ENCODE results near the gene ANGPTL2. TPM values are rescaled to one million over a fixed set of nuclear protein-coding genes. Genes with fewer than 3 reads are reported as not detected.
A peak's percentile ranks its signal among the peaks of the same experiment; 100 is the strongest.

ANGPTL2 gene
- total and polyA plus RNA-seq, 12 donors: 3.0 to 32.6 (median 11.4) TPM

- no peak for DNase-seq
- intact Hi-C loops (cut with DNase I): no loop called here
Measured at GRCh38 chr9:127066060-127066850, 56.2 kb downstream of the ANGPTL2 start.

GRCh38 chr9:127065592-127065991 is 56.8 kb downstream of the ANGPTL2 start:
- H3K9me3 ChIP-seq (replicated peaks in 1 of 3): no peaks in the 10 kb centered on the region
- H3K27me3 ChIP-seq: no peaks in the 10 kb centered on the region
- intact Hi-C loops (cut with DNase I): no loop called here
- no peak overlapping the region for H3K4me3 ChIP-seq
- WGBS, 4 donors: 77 to 83% (median 81%) methylated on average over 1 of the region's 1 CpG
- no peaks in the 10 kb centered on the region for H3K36me3 ChIP-seq (replicated peaks in 1 of 2)
- peak overlapping the region in 1 of 5 donors; percentile 40 for H3K27ac ChIP-seq
- H3K4me1 ChIP-seq (replicated peaks in 1 of 2): no peaks in the 10 kb centered on the region
- TF ChIP-seq CTCF (IDR thresholded peaks at IDR 0.05): no peak
- no peak for TF ChIP-seq POLR2A (IDR thresholded peaks at IDR 0.05)
- DNase-seq: no peak

More at GRCh38 chr9:127066060-127066850, 56.2 kb downstream of the ANGPTL2 start:
- no peaks in the 10 kb centered on the region for H3K27me3 ChIP-seq
- H3K36me3 ChIP-seq (replicated peaks in 1 of 2): no peaks in the 10 kb centered on the region
- TF ChIP-seq POLR2A (IDR thresholded peaks at IDR 0.05) (no peak), CTCF (IDR thresholded peaks at IDR 0.05) (no peak)
- H3K4me3 ChIP-seq: no peak overlapping the region
- H3K9me3 ChIP-seq (replicated peaks in 1 of 3): peaks cover 0 to 2% (median 0%) of the 10 kb centered on the region in 3 donors
- H3K27ac ChIP-seq: peak overlapping the region in 2 of 5 donors; percentile 40 to 73
- H3K4me1 ChIP-seq (replicated peaks in 1 of 2): no peaks in the 10 kb centered on the region
- WGBS, 4 donors: 85 to 97% (median 94%) methylated on average over 9 of the region's 9 CpGs

GRCh38 chr9:127064335-127064734 is 58.1 kb downstream of the ANGPTL2 start:
- no peaks in the 10 kb centered on the region for H3K36me3 ChIP-seq (replicated peaks in 1 of 2)
- intact Hi-C loops (cut with DNase I): no loop called here
- TF ChIP-seq POLR2A (IDR thresholded peaks at IDR 0.05) (no peak), CTCF (IDR thresholded peaks at IDR 0.05) (no peak)
- H3K9me3 ChIP-seq (replicated peaks in 1 of 3): no peaks in the 10 kb centered on the region
- no peak for DNase-seq
- no peak overlapping the region for H3K27ac ChIP-seq
- 81 to 92% (median 86%) methylated on average over 2 of the region's 2 CpGs for WGBS, 4 donors
- no peak overlapping the region for H3K4me3 ChIP-seq
- no peaks in the 10 kb centered on the region for H3K4me1 ChIP-seq (replicated peaks in 1 of 2)
- no peaks in the 10 kb centered on the region for H3K27me3 ChIP-seq

GRCh38 chr9:127061411-127061810 is 61.0 kb downstream of the ANGPTL2 start:
- Histone ChIP-seq H3K36me3 (replicated peaks in 1 of 2) (no peaks in the 10 kb centered on the region), H3K27ac (no peak overlapping the region), H3K9me3 (replicated peaks in 1 of 3) (no peaks in the 10 kb centered on the region), H3K27me3 (no peaks in the 10 kb centered on the region), H3K4me3 (no peak overlapping the region), H3K4me1 (replicated peaks in 1 of 2) (peaks cover 6 to 9% of the 10 kb centered on the region in 2 donors)
- TF ChIP-seq CTCF (IDR thresholded peaks at IDR 0.05): no peak
- TF ChIP-seq POLR2A (IDR thresholded peaks at IDR 0.05): no peak
- intact Hi-C loops (cut with DNase I): no loop called here
- WGBS, 4 donors: 96 to 100% (median 98%) methylated on average over 3 of the region's 3 CpGs
- DNase-seq: no peak
